Stimulated activated CD8-positive, alpha-beta memory T cell treated with anti-CD3 and anti-CD28 coated beads, Interleukin-4, amount 100 ng/mL, for 24 hours (primary cell): ENCODE results near the gene GRIK4.

ENCODE experiments used
- DNase-seq: peaks from one replicate; pipeline ENCODE4 v3.0.0-alpha.2; 2020; ENCODE audit warnings: low read depth

GRIK4 gene

DNA sequence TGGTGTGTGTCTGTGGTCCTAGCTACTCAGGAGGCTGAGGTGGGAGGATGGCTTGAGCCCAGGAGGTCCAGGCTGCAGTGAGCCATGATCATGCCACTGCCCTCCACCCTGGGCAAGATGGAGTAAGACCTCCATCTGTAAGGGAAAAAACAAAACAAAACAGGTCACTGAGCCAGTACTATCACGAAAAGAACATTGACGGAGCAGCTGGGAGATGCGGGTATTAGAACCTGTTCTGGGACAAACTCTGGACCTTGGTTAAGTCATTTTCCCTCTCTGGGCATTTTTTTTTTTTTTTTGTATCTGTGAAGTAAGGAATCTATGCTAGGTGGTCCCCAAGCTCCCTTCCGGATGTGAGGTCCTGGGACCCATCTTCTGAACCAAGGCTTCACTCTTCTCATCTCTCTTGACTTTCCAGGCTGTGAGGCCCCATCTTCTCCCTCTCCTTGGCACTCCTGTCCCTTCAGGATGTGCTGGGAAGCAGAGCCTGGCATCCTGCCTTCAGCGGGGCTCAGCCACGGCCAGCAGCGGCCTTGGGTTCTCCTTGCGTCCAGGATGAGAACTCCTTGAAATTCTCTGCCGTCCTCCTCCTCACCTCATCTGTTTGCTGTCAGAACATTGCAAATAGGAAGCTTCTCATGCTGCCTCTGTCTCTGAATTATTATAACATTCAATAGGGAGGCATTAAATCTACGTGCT lies 130.8 kb downstream of the GRIK4 start:
- DNase-seq = no peak

DNA sequence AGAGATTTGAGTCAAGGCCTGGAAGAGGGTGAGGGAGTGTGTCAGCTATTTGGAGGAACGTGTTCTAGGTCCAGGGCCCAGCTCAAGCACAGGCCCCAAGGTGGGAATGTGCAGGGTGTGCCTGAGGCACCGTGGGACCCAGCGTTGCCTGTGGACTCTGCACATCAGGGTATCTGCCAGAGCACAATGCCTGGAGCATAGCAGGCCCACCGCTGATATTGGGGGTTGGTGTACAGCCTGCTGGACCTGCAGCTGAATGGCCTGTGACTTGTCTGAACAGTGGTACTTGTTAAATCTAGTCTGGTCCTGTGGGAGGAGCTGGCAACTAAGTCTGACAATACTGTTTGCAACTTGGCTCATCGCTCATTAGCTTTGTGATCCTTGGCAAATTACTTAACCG lies 131.7 kb downstream of the GRIK4 start:
- no peak for DNase-seq

DNA sequence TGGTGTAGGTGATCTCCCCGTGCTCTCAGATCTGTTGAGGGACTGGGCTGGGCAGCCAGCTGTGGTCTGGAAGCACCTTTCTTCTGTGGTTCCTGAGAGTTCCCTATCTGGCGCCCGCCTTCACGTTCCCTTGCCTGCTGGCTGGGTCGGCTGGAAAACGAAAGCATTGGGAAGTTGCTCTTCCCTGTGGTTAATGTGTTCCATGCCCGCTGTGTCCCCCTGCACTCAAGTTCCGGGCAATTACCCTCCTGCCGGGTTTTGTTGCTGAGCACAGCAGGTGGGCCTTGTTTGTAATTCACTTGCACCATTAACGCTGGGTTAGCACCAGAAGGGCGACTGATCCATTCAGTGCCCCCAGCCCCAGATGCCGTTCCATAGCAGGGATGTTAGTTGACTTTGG lies 134.1 kb downstream of the GRIK4 start:
- no peak for DNase-seq

DNA sequence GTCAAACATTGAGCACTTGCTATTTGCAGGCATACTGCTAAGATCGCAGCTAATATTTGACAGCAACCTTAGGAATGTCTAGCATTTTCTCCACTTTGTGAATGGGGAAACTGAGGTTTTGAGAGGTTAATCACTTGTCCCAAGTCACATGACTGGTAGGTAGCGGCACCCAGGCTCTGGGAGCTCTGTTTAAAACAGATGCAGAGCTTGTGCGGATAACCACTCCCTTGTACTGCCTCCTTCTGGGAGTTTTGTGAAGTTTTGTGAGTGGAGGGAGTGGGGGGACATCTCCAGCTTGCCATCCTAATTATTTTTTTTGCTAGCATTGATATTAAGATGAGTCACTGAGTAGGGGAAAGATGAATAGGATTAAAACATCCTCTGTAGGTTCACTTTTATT lies 134.7 kb downstream of the GRIK4 start:
- no peak for DNase-seq

DNA sequence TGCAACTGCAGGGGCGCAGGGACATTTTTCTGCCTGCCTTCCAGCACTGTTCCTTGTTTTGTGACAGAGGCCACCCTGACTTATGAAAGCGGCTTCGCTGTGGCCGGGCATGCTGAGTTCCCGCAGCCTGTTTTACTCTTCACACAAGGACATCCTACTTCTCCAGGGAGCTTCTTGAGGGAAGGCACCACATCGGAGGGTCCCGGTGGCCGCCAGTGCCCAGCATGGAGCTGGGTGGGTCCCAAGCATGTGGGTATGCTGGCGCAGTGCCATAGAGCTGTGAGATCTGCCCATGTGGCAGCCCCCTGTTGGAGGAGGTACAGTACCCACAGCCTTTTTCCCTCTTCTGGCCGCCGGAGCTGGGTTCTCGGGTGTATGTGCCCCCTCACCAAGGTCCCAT lies 136.1 kb downstream of the GRIK4 start:
- DNase-seq = no peak

DNA sequence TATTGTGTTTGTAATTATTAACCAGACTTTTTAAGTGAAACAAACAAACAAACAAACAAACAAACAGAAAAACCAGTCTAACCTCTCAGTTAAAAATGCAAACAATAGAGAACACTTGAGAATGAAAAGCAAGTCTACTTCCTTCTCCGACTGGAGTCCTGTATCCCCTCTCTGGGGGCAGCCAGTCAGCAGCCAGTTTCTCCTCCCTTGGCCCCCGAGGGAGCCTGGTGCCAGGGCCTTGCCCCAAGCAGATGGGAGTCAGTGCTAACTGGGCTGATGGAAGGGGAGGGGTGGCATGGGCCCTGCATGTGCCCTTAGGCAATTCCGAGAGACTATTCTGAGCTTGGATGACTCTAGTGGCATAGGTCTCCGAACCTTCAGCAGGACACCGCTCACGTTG lies 137.2 kb downstream of the GRIK4 start:
- no peak for DNase-seq

DNA sequence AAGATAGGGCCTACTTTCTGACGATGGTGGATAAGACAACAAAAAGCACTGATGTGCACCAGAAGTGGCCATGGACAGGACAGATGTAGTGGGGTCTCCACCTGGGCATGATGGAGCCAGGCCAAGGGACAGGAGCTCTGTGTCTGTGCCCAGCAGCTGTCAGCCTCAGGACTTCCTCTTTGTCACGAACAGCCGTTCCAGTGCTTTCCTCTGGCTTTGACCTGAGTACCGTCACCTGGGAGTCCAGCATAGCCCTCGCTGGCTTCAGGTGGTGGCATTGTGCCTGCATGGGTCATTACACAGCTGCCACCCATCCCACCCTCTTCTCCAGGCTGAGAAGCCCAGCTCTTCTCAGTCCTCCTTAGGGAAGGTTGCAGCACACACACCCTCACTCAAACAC lies 137.8 kb downstream of the GRIK4 start:
- DNase-seq = no peak

DNA sequence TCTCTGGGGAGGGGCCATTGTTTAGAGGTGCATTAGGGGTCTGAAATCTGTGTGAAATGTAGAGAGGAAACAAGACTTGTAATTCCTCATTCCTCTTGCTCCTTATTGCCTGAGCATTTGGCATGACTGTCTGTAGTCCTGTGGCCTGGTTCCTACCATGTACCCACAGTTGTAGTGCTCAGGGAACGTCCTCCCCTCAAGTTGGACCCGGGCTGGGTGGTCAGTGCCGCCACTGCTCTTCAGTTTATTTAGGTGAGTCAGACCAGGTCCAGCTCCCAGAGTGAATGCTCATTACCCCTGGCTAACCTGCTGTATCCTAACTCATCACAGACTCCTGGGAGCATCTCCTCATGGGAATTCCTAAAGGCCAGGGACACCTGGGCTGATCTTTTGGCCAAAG lies 139.8 kb downstream of the GRIK4 start:
- no peak for DNase-seq

DNA sequence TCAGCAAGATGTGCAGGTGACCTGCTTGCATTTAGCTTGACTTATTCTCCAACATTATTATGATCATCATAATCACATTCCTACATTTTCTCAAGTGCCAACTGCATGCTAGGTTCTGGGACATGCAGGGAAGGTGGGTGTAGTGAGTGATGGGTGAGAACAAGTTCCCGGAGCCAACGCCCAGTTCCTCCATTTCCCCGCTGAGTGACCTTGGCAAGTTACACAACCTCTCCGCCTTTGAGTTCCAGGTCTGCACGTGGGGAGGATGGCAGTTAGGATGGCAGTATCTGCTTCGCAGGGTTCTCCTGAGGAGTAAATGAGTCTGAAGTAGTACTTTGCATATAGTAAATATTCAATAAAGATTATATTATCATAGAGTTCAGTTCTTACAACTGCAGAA lies 140.3 kb downstream of the GRIK4 start:
- DNase-seq = no peak

DNA sequence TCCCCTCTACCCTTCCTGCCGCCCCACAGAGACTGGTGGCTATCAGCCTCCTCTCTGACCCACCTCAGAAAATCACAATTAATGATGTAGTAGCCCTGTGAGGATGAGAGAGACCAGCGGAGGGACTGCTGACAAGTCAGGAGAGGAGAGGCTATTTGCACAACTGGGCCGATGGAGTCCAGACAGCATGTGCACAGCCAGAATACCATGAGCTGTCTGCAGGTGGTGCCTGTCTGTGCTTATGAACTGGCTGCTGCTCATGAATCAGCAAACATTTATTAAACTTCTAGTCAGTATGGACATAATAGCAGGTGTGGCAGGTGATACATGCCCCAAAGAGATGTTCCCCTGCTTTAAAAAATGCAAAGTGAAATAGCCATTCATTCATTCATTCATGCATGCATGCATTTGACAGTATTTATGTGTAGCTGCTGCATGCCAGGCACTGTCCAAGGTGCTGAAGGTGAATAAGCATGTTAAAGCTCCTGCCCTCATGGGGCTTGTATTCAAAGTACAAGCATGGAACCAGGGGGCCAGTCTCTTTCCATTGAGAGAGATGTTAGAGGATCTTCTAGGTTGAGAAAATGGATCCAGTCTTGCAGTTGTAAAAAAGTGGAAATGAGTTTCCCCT lies 141.3 kb downstream of the GRIK4 start:
- DNase-seq = no peak

DNA sequence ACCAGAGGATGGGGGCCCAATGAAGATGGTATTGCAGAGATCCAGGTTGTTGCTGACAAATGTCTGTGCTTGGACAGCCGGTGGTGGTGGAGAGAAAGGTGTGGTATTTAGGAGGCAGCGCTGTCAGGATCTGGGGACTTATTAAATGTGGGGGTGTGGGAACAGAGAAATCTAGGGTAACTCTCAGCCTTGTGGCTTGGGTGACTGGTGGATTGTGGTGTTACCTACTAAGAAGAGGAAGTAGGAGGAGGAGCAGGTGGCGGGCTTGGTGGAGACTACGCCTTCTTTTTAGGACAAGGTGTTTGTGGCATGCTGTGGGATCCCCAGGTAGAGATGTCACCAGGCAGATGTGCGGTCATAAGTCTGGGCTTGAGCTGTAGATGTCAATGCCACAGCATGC lies 144.0 kb downstream of the GRIK4 start:
- no peak for DNase-seq

DNA sequence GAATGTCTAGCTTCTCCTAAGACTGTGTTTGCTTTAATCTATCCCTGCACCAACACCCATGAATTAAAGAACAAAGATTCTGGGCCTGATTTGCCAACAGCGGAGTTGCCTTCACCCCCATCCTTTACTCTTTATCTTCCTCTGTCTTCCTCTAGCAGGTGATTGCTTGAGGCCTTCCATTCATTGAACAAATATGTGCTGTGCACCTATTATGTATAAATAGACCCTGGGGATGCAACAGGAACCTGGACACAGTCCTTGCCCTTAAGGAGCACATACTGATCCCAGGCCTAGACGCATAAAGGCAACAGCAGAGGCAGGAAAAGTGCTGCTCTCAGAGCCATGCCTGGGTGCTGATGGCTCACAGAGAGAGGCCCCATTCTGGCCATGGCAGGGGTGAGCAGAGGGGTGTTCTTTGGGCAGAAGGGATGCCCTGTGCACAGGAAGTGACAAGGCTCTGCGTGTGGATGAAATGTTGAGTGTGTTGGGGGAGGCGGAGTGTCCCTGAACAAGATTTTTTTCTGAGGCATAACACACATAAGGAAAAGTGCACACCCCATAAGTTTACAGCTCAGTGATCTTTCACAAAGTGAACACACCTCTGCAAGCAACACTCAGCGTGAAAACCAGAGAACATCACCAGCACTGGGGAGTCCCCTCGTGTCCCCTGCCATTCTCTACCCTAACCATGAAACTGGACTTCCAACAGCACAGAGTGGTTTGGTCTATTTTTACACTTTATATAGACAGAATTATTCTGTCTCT lies 145.9 kb downstream of the GRIK4 start:
- DNase-seq = no peak

DNA sequence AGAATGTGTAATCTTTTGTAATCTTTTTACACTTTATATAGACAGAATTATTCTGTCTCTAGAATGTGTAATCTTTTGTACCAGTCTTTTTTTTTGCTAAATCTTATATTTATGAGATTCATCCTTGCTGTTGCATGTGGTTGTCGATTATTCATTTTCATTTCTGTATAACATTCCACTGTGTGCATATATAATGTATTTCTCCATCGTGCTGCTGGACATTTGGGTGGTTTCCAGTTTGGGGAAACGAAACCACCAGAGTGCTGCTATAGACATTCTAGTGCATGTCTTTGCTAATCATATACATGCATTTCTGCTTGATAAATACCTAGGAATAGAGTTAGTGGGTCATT lies 146.5 kb downstream of the GRIK4 start:
- no peak for DNase-seq

DNA sequence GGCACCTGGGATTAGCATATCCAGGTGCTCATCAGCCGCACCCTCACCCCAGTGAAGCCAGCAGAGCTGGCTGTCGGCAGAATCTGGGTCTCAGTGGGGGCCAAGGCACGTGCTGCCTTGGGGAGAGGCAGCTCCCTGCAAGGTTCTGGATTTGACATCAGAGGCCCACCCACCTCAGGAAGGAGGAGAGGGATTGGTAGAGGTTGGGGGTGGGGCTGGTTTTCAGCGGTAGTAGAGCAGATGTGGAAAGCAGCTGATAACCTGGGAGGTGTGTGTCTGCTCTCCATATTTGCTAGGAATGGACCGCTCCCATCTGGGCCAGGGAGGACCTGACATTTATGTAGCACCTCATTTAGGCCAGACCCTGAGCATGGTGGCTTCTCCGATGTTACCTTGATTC lies 147.5 kb downstream of the GRIK4 start:
- DNase-seq = no peak

DNA sequence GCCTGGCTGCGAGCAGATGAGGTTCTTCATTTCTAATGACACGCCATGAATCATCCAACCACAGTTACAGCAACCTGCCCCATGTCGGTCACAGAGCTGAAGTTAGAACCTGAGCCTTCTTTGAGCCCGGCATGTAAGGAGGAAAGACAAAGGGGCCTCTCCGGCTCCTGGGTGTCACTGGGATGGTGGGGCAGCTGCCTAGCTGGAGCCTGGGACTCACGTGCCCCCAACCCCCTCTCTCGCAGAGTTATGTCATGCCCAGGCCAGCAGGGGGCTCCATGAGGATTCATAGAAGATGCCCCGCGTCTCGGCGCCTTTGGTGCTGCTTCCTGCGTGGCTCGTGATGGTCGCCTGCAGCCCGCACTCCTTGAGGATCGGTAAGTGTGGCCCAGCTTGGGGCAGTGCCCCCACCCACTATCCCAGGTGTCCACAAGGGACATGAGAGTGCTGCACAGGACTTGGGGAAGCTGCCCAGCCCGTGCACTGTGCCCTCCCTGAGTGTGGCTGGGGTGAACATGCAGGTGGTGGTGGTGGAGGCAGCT lies 148.5 kb downstream of the GRIK4 start:
- DNase-seq = peak; percentile 7

DNA sequence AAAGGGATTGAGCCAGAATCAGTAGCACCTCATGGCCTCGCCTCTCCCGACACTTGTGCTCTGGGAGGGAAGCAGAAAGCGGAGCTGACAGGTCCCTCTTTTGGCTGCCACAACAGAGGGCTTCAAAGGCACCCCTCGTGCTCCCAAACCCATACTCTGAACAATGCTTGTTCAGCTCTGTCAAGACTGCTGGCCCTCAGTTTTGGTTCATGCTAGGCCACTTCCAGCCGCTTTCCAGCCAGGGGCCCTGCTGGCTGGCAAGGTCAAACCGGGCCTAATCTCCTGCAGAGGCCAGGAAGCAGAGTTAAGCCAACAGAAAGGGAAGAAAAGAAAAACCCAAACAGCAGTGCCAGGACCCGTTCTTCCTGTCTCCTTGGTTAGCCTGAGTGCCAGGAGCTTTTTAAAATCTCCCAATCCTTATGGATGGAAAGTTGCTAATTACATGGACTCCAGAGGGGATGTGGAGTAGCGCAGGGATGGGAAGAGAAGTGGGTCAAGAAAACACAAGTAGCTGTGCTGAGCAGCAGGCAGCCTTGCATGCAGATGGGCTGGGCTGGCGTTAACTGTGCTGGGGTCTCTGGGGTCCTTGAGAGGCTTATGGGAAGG lies 150.6 kb downstream of the GRIK4 start:
- no peak for DNase-seq

DNA sequence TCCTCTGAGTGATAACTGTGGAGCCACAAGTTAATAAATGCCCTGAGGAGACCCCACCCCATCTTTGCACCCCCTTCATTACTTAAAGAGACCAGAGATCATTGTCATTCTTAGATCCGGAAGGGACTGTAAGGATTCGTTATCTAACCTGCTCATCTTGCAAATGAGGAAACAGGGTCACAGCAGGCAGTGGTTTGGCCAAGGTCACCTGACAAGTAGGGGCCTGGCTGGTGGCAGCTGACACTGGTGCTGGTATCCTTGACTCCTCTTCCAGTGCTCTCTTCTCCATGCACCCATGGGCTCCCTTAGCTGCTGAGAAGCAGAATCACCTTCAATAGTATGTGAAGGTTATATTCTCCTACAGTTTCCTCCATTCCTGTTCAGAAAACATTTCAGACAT lies 151.6 kb downstream of the GRIK4 start:
- DNase-seq = no peak

DNA sequence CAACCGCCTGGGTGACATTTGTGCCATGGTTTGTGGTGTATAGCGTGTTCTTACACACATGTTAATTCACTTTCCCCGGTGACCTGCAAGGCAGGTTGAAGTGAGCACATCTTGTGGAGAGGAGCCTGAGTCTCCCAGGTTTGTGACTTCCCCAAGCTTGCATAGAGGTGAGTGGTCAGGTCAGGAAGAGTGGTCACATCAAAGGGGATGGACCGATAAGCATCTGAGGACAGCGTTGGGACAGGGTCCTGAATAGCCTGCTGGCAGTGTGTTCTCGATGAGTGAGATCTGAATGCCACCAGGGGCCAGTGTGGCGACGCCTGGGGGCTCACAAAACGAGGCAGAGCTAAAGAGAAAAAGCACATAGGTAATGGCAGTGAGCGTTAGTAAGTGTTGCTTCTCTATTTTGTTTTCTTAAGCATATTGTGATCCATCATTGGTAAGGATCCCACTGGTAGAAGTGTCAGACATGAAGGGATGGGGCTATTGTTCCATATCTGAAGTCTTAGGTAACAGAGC lies 154.6 kb downstream of the GRIK4 start:
- DNase-seq = no peak

DNA sequence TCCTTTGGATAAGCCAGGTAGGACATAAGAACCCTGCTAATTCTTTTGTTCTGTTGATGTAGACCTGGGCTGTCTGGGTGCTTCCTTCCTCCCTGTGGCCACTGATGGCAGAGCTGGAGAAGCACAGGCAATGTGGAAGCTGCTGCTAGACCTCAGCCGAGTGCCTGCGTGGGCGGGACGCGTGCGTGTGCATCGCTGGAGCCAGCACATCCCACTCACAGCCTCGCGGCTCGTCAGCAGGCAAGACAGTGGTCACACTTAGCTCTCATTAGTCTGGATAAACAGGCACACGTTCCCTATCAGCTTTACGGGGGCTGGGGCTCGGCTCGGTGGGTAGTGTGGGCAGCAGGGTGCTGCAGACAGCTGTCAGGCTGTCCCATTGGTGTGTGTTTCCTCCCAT lies 155.7 kb downstream of the GRIK4 start:
- DNase-seq = no peak

DNA sequence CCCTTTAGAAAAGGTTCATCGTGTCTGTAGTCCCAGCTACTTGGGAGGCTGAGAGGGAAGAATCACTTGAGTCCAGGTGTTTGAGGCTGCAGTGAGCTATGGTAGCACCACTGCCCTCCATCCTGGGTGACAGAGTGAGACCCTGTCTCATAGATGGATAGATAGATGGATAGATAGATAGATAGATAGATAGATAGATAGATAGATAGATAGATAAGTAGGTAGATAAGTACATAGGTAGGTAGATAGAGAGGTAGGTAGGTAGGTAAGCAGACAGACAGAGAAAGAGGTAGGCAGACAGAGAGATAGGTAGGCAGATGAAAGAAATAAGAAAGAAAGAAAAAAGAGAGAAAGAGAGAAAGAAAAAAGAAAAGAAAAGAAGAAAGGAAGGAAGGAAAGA lies 156.4 kb downstream of the GRIK4 start:
- DNase-seq = no peak

DNA sequence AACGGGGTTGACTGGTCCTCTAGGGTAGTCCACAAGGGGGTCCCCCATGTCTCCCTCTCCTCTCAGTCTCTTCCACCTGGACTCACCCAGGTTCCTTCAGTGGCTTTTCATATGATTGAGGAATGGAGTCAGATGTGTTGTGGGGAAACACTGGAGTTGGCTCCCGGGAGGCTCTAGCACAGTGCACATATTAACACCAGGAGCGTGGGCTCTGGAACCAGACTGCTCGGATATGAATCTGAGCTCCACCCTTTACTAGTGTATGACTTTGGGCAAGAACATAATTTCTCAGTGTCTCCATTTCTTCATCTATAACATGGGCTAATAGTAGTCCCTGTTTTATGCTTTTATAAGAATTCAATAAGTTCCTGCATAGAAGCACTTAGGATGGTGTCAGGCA lies 157.0 kb downstream of the GRIK4 start:
- DNase-seq = no peak

DNA sequence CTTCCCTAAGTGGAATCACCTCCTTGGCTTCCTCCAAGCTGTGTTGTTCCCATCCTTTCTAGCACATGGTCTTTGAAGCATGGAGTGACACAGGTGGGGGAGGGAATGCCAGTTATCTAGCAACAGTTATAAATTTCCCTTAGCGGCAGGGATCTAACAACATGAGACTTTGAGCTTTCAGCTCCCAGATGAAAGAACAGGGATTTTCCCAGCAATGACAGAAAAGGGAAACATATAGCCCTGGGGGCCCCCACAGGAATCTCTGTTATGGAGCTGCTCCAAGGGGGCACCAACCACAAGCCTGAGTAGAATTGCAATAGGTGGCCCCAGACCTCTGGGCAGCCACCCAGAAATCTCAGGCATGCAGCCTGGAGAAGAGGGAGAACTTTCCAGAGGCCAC lies 163.0 kb downstream of the GRIK4 start:
- DNase-seq = no peak

DNA sequence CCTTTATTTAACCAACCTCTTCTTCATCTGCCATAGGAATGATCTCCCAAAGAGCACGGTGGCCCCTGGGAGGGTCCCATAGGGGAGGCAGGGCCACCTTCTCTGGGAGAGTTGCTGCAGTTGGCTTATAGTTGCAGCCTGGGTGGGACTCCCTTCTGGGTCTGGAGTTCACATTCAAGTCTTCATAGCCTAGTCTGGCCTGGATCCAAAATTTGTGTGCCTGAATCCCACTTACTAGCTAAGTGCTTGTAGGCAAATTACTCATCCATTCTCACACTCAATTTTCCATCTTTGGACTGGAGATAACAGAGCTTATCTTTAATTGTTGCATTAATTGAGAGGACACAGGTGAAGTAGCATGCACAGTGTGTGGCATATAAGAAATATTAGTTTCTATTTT lies 163.6 kb downstream of the GRIK4 start:
- no peak for DNase-seq
